GM12873 (cell line): Measurements from ENCODE around the gene IRAK3.
A peak's percentile ranks its signal among the peaks of the same experiment; 100 is the strongest.

Experiments used
- CTCF ChIP-seq: IDR thresholded peaks from 2 replicates; pipeline ENCODE4 v1.5.1; 2012; ENCODE audit warnings: low read depth, mild to moderate bottlenecking, moderate library complexity, low read length, control low read depth; ENCODE audit not compliant: insufficient read depth; ENCODE audit errors: missing control alignments

Gene IRAK3

GRCh38 chr12:66162701-66163100, 26.3 kb upstream of the IRAK3 start:
- no peak for TF ChIP-seq CTCF

- TF ChIP-seq CTCF = no peak
Measured at GRCh38 chr12:66163289-66163688, 25.7 kb upstream of the IRAK3 start.

- no peak for TF ChIP-seq CTCF
Measured at GRCh38 chr12:66164349-66164821, 24.6 kb upstream of the IRAK3 start.

GRCh38 chr12:66165141-66165540, 23.9 kb upstream of the IRAK3 start:
- TF ChIP-seq CTCF = no peak

- TF ChIP-seq CTCF = no peak
Measured at GRCh38 chr12:66166561-66166960, 22.5 kb upstream of the IRAK3 start.

- TF ChIP-seq CTCF = no peak
Measured at GRCh38 chr12:66168410-66168809, 20.6 kb upstream of the IRAK3 start.

- peak; percentile 48 for TF ChIP-seq CTCF
Measured at GRCh38 chr12:66169221-66170170, 19.5 kb upstream of the IRAK3 start, which contains the start of gene TMBIM4. TMBIM4 (minus strand) TSS chr12:66169996; CDS start chr12:66169951, 45 bp downstream.
